Mucosa of gallbladder (tissue), 1 donor: Measurements from ENCODE around the gene ASCC2. TPM values are rescaled to one million over a fixed set of nuclear protein-coding genes. Genes with fewer than 3 reads are reported as not detected.
A peak's percentile ranks its signal among the peaks of the same experiment; 100 is the strongest.
"Not testable (repeated sequence)": the region's sequence is repeated elsewhere in the genome, so short reads cannot be mapped to it uniquely, and the experiment has no call there.

ENCODE experiments used
- DNase-seq: peaks from one replicate; pipeline ENCODE4 v3.0.0-alpha.2; 2020; ENCODE audit warnings: low spot score
- total RNA-seq: library from RNA; stranded (reverse); gene quantifications from one replicate; pipeline ENCODE4 v1.2.1, GENCODE V29; 2021
- donor health status: DM: no; HTN: no; CAD: no.

The ASCC2 gene, protein sequence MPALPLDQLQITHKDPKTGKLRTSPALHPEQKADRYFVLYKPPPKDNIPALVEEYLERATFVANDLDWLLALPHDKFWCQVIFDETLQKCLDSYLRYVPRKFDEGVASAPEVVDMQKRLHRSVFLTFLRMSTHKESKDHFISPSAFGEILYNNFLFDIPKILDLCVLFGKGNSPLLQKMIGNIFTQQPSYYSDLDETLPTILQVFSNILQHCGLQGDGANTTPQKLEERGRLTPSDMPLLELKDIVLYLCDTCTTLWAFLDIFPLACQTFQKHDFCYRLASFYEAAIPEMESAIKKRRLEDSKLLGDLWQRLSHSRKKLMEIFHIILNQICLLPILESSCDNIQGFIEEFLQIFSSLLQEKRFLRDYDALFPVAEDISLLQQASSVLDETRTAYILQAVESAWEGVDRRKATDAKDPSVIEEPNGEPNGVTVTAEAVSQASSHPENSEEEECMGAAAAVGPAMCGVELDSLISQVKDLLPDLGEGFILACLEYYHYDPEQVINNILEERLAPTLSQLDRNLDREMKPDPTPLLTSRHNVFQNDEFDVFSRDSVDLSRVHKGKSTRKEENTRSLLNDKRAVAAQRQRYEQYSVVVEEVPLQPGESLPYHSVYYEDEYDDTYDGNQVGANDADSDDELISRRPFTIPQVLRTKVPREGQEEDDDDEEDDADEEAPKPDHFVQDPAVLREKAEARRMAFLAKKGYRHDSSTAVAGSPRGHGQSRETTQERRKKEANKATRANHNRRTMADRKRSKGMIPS
- total RNA-seq: 60.7 TPM

DNA sequence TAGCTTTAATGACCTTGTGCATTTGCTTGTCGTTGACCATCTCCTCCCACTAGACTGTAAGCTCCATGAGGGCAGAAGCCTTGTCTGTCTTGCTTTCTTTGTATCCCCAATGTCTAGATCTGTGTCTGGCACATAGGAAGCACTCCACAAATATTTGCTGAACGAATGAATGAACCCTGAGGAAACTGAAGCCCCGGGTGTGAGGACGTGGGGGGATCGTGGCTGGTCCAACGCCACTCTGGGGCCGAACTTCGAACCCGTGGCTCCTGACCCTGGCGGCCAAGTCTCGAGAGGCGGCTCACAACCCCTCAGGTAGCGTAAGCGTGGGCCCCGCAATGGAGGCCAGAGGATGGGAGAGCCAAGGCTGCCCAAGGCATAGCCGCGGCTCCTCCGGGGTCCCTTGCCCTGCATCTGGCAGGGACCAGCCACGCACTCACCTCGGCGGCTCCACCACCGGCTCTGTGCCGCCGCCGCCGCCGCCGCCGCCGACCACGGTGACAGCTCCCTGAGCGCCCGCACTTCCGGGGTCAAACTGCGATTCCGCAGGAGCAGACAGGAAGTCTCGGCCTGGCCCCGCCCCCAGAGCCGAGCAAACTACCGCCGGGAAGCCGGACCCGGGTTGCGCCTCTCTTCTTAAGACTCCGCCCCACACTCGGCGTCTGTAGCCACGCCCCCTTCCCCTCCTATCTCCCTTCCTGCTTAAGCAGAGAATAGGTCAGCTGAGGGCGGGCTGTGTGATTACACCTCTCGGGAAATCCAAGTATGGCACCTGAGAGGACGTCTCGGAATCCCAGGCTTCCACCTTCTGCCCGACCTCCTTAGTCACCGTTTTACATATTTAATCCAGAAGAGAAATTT, at the start of gene ASCC2:
ASCC2 (minus strand) TSS at position 534 of the 858 bp plus-strand sequence. CDS start 5,949 bp downstream, outside the sequence.
- peak; percentile 99 for DNase-seq

DNA sequence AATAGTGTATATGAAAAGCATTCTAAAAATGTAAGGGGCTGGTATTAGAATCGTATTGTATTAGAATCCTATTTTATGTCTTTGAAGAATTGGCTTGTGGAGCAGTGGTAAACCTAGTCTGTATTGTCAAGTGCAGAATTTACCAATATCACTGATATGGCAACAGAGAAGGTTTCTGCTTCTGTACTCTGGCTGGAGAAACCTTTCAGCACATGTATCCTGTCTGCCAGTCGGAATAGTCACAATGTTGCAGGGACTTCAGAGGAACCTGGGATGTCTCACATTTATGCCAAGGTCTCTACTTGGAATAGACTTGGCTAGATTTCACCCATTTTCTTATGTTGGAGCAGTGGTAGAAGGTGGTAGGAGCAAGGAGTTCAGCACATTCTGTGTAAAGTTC, 49.3 kb upstream of the ASCC2 start:
- no peak for DNase-seq

DNA sequence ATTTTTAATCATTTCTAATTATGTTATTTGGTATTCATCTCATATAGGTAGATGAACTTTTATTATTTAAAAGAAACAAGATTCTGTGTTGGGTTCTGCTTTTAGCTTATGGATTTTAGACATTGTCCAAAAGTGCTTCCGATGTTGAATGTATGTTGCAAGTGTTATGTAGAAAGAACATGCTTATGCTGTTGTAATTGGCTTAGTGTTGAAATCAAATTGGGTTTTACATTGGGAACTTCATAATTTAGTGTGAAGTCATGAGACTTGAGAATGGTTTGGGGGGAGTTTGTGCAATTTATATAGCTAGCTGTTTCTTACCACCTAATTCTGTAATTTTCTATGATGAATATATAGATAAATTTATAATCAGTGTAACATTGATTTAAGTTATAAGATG, 48.5 kb upstream of the ASCC2 start:
- no peak for DNase-seq

DNA sequence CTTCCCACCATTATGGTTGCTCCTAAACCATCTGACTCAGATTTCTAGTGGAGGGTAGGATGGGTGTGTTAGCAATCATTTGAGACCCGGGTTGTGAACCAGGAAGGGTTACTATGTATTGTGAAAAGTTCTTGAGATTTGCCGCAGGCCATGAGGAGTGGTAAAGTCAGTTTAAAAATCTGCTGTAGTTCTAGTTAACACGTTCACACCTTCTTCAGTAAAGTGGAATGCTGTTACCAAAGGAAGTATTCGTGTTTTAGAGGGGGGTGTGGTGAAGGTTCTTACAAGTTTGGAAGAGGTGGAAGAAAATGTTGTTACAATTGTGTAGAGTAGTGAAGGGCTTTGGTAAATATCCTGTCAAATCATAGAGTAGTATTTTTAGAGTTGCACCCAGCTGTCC, 47.5 kb upstream of the ASCC2 start:
- DNase-seq: no peak

DNA sequence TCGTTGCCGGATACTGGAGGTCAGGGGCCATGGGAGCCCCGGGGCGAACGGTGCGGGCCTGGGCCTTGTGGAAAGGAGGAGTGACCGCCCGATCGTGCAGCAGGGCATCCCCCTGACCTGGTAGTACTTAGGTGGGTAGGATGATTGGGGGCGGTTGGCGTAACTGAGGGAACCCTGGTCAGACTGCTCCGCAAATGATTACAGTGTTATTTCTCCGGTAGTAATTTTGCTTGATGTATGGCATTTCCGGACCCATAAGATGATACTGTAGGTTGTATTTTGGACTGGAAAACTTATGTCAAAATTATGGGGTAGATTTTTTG, 45.7 kb upstream of the ASCC2 start:
- no peak for DNase-seq

DNA sequence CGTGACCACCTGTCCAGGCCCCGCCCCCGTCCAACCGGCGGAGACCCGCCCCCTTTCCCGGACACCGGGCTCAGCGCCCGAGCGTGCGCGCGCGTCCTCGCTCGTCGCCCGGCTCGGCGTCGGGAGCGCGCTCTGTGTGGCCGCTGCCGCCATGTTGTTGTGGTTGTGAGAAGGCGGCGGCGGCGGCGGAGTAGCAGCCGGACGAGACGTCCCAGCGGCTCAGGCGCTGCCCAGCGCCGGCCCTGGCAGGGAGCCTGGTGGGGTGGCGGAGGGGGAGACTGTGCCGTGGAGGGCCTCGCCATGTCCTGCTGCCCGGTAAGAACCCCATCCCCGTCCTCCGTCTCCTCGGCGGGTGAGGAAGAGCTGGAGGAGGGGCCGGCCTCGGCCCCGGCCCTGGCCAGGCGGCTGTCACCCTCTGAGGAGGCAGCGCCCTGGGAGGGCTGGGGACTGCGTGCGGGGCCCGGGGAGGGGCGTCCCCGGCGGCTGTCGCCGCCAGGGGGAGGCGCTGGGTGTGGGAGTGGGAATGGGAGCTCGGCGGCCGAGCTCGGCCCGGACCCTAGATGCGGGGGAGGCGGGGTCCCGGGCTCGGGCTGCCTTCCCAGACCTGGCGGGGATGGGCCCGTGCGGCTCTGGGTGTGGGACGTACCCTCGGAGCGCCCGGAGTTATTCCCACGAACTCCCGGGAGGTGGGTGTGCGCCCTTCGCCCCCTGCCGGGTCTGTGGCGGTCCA, 45.1 kb upstream of the ASCC2 start, which contains the start of gene MTMR3:
MTMR3 (plus strand) TSS at position 130 of the 730 bp plus-strand sequence. CDS start 87,886 bp downstream, outside the sequence.
- DNase-seq: peak; percentile 96

DNA sequence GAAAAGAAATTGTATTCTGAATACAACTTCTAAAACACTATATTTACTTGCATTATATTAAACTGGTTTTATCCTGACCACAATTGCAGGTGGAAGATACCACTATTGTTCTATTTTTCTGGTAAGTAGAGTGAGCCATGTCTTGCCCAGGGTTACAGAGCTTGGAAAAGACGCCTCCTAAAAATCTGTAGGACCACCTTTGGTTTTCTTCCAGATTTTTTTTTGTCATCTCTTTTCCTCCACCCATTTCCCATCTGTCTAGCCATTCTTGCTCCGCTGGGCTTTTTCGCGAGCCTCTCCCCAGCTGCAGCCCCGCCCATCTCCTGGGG, 44.6 kb upstream of the ASCC2 start:
- DNase-seq: no peak

DNA sequence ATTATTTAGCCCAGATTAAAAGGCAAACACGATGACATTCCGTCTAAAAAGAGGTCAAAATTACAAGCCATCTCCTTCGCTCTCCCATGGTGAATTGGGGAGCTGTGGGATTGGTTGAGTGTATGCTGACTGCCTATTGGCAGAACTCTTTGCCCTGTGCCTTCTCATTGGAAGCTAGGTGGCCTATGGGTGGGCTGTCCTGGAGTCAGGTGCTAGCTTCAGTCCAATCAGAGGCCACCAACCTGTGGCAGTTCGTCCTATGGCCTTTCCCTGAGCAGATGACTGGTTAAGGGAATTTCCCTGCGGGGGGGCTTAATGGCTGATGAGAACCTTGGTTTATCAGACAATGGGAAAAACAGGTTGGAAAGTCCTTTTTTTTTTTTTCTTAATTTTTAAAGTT, 41.7 kb upstream of the ASCC2 start:
- DNase-seq: no peak

DNA sequence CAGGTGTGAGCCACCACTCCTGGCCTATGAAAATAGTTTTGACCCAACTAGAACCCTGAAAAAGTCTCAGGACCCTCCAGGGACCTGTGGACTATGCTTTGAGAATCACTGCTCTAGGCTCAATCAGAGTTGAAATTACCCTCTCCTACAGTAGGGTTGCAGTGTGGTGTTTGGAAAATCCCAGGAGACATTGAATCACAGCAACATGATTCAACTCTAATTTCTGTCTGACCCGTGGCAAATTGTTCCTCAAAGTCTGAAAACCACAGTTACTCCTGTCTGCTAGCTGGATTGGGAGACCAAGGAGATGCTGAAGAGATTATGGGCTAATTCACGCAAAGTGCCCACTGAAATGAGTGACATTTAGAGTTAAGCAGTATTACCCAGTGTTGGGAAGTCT, 39.5 kb upstream of the ASCC2 start:
- no peak for DNase-seq

DNA sequence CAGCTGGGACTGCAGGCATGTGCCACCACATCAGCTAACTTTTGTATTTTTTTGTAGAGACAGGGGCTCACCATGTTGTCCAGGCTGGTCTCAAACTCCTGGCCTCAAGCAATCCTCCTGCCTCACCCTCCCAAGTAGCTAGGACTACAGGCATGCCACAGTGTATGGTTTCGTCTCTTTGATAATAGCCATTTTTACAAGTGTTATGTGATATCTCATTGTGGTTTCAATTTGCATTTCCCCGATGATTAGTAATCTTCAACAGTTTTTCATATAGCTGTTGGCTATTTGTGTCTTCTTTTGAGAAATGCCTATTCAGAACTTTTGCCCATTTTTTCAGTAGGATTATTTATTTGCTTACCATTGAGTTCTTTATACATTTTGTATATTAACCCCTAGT, 35.9 kb upstream of the ASCC2 start:
- no peak for DNase-seq

DNA sequence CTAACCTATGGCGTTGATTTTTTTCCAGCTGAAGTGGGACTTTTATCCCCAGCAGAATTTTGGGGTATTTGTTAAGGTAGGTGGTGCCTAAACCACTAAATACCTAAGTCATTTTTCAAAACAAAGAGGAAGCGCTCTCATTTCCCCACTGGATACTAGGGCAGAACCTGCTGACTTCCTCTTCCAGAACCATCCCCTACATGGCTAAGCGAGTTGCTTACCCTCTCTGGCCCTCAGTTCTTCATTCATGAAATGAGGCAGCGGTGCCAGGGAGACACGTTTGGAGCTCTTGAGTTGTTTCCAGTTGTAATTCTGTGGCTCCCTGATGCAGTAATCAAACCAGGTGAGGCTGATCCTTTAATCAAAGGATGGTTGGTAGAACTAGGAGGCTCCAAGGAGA, 34.9 kb upstream of the ASCC2 start:
- DNase-seq: no peak

DNA sequence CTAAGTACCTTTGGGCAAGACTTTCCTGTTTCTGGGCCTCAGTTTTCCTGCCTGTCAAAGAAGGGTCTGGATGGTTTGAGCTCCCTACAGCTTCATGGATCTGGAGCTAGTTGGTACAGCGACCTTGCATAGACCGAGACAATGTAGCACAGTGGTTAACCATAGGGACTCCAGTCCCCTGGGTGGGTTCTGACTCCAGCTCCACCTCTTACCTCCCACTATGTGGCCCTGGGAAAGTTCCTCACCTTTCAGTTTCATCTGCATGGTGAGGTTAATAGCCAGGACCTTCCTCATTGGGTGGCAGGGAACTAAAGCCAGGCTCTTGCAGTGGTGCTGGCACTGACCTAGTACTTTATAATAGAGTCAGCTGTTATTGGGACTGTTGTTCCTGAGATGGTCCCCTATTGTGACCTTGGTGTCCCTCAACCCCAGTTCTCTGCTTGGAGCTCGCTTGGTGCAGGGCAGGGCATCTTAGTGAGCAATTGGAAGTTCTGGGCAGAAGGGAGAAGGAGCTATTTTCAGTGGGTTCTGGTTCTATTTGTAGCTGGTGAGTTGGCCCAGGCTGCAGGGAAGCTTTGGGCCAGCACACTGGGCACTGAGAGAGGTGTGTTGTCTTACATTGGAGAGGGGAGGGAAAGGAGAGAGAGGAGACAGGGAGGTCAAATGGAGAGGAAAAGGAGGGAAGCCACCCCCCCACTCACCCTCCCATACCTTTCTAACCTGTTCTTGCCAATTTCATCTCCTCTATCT, 34.2 kb upstream of the ASCC2 start:
- DNase-seq: no peak

DNA sequence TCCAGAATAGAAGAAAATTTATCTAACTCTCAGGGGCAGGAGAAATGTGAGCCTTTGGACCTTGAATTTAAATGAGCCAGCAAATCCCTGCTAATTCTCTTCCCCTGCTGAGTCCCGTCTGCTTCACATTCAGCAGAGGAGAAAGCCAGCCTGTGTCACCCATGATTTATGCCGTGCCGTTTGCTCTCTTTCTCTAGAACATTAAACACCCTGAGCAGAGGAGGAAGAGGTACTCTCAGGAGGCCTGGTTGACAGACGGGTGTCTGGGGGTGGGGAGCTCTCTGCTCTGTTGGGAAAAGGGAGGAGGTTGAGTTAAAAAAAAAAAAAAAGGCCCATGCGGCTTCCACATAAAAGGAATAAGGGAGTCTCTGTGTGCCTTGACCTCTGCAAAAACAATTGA, 33.6 kb upstream of the ASCC2 start:
- no peak for DNase-seq

DNA sequence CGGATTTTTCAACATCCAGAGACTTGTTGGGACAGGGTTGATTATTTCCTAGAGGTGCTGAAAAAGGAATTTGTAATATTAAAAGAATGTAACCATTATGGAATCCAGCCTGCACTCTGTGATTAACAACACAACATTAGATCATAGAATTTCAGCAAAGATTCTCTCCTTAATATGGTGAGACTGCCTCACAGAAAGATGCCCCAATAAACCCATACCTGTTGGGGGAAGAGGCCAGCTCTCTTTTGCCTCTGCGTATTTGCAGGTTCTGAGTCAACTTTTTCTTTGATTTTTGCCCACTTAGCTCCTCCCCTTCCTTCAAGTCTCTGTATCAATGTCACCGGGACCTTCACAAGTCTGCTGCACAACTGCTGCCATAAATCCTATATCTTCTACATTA, 32.5 kb upstream of the ASCC2 start:
- DNase-seq: no peak

DNA sequence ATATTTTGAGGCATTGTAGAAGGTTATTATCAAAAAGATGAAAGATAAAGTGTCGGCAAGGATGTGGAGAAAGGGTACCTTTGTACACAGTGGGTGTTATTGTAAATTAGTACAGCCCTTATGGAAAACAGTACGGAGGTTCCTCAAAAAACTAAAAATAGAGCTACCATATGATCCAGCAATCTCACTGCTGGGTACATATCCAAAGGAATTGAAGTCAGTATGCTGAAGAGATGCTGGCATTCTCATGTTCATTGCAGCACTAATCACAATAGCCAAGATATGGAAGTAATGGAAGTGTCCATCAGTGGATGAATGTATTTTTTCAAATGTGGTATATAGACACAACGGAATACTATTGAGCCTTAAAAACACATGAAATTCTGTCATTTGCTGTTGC, 29.8 kb upstream of the ASCC2 start:
- no peak for DNase-seq

DNA sequence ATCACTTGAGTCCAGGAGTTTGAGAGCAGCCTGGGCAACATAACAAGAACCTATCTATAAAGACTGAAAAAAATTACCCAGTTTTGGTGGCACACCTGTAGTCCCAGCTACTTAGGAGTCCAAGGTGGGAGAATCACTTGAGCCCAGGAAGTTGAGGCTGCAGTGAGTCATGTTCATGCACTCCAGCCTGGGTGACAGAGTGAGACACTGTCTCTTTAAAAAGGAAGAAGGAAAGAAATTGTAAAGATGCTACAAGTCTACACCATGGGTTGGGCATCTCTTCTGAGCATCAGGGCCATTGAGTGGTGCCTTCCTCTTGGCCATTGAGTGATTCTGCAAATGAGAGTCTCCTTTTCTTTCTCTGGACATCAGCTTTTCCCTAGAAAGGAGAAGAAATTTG, 29.2 kb upstream of the ASCC2 start:
- no peak for DNase-seq

DNA sequence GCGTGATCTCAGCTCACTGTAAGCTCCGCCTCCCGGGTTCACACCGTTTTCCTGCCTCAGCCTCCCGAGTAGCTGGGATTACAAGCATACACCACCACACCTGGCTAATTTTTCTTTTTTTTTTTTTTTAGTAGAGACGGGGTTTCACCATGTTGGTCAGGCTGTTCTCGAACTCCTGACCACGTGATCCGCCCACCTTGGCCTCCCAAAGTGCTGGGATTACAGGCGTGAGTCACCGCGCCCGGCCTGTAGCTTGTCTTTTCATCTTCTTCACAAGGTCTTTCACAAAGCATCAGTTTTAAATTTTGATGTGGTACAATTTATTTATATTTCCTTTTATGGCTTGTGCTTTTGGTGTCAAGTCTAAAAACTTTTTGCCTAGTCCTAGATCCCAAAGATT, 27.5 kb upstream of the ASCC2 start:
- DNase-seq: not testable (repeated sequence)

DNA sequence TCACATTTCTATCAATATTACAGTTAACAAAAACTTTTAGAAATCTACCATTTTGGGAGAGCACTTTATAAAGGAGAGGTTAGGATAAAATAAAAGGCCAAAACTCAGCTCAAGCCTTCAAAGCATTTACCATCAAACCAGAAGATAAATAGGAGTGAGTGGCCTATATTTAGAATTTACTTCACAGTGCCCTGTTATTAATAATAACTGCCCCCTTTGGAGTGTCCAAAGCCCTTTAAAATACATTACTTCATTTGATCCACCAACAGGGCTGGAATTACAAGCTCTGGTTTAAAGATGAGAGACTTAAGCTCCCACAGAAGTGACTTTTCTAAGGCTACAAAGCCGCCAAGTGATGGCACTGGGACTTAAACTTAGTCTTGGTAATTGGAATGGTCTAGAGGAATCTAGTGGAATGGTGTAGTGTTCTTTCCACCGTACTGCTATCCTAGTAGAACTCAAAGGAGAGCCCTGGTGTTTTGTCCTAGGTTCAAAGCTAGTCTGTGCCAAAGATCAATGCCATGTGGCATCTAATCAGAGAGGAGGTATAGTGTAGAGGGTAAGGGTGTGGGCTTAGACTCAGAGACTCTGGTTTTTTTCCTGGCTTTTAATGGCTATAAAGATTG, 23.7 kb upstream of the ASCC2 start:
- no peak for DNase-seq

DNA sequence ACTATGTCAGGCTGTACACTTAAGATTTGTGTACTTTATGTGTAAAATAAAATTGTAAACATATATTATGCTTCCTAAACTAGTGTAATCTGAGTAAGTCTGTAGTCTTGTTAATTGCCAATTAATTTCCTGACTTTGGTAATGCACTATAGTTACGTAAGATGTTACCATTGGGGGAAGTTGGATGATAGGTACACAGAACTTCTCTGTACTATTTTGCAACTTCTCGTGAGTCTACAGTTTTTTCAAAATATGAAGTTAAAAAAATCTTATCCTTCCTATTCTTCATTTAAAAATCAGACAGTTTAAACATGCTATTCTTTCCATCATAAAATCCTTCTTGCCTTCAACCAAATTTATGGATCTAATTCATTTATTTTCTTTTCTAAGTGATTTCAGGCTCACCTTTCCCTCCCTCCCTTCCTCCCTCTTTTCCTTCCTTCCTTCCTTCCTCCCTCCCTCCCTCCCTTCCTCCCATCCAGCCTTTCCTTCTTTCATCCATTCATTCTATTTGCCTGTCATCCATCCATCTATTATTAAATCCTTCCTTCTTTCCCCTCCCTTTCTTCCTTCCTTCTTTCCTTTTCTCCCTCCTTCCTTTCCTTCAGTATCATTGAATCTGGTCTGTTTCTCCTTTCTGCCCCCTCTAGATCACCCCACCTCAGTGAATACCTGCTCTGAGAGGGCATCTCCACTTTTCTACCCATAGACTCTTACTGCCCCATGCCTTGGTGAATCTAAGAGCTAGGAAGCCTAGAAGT, 22.1 kb upstream of the ASCC2 start:
- no peak for DNase-seq

DNA sequence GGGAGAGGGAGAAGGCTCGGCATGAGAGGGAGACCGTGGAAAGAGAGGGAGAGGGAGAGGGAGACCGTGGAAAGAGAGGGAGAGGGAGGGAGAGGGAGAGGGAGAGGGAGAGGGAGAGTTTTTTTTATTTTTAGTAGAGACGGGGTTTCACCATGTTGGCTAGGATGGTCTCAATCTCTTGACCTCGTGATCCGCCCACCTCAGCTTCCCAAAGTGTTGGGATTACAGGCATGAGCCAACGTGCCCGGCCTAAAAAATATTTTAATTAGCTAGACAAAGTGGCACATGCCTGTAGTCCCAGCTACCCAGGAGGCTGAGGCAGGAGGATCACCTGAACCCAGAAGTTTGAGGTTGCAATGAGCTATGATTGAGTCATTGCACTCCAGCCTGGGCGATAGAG, 21.0 kb upstream of the ASCC2 start:
- not testable (repeated sequence) for DNase-seq
